Activated CD4-positive, CD25-positive, alpha-beta regulatory T cell treated with anti-CD3 and anti-CD28 coated beads, Interleukin-2, amount 50 U/mL, for 72 hours (primary cell): ENCODE results near the gene FBLN2.

ENCODE experiments used
- DNase-seq: peaks from one replicate; pipeline ENCODE4 v3.0.0; 2021

FBLN2 gene

DNA sequence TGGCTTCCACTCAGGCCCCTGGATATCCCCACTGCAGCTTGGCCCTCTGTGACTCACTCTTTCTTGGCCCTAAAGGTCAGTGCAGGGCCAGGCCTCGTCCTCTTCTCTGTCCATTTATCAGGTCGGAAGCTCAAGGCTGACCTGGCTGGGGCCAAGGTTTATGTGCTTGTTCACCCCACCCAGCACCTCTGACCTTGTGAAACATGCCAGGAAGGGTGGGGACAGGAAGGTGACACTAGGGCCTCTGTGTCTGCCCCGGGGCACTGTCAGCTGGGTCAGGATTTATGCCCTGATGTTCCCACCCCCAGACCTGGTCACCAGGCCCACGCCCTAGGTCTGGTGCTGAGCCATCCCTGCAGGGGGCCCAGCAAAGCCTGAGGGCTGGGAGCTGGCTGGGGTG lies 103.8 kb downstream of the FBLN2 start:
- DNase-seq: no peak

DNA sequence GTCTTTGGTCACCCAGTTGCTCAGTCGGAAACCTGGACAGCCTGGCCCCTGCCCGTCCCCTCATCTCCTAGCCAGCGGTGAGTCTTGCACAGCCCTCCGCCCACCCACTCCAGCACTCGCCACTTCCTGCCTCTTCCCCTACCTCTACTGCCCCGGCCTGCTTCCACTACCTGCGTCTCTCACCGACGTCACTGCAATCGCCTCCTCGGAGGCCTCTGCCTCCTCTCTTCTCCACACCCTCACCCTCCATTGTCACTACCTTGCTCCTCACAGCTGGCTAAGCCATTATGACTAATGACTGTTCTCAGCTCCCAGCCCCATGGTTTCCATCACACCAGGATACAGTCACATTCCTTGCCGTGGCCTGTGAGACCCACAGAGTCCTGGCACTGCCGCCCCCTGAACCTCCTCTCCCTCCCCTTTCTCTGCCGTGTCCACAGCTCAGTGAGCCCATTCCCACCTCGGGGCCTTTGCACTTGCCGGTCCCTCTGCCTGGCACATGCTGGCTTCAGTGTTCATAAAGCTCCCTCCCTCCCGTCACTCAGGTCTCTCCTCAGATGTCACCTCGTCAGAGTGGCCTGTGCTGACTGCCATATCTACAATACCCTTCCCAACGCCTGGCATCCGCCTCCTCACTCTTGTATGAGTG lies 104.8 kb downstream of the FBLN2 start:
- no peak for DNase-seq

DNA sequence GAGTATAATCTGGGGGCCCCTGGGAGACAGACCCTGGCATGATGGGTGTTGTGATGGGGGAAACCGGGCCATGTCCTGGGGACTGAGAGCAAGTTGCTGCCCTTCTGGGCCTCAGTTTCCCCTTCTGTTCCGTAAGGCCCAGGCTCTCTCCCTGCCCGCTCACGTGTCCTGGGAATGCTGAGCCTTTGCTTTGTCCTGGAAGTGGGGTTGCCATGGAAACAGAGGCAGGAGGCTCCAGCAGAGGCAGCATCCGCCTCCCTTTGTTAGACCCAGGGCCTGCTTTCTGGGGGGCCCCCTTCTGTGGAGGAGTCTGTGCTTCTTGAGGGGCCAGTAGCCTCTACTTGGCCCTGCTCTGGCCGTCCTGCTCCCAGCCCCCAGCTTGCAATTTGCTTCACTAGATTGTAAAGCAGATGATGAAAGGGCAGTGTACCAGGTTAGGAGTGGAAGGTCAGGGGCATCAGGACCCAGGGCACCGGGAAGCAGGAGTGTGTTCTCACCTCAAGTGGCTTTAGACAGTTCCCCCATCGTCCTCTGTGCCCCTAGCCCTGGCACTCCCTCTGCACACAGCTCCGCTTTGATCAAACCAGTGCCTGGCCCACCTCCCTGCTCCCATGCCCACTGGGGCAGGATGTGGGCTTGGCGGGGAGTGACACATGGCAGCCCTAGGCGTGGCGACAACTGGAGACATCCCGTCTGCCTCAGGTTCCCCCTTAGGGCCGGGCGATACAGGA lies 105.6 kb downstream of the FBLN2 start:
- DNase-seq: no peak

DNA sequence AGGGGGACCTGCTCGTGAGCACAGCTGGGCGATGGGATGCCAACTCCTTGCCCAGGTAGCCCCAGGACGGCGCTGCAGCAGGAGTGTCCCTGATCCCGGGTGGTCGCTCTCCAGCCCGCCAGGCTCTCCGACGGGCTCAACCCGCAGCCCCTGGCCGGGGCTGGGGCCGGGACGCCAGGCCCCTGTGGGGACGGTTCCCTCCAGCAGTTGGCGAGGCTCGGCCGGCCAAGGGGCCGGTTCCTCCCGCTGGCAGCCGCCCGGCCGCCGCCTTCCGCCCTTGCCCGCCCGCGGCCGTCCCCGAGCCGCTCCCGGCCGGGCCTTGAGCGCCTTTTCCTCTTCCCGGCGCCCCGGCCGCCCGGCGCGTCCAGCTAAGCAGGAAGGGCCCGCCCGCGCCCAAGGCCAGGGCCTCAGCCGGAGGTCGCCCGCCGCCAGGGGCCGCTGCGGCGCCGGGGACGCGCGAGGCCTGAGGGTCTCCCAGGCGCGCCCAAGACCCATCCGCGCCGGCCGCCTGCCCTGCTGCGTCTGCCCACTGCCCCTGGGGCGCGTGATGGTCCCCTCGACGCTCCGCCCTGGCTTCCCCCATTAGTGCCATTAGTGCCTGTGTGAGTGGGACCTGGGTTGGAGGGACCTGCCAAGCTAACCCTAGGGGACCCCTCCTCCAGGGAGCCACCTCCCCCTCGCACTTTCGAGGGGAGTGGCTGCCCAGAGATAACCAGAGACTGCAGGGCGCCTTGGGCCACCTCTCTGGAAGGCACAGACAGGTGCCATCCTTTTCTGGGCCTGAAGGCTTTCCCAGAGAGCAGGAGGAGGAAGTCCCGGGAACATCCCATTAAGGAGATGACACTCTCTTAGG lies 106.4 kb downstream of the FBLN2 start:
- DNase-seq: no peak

DNA sequence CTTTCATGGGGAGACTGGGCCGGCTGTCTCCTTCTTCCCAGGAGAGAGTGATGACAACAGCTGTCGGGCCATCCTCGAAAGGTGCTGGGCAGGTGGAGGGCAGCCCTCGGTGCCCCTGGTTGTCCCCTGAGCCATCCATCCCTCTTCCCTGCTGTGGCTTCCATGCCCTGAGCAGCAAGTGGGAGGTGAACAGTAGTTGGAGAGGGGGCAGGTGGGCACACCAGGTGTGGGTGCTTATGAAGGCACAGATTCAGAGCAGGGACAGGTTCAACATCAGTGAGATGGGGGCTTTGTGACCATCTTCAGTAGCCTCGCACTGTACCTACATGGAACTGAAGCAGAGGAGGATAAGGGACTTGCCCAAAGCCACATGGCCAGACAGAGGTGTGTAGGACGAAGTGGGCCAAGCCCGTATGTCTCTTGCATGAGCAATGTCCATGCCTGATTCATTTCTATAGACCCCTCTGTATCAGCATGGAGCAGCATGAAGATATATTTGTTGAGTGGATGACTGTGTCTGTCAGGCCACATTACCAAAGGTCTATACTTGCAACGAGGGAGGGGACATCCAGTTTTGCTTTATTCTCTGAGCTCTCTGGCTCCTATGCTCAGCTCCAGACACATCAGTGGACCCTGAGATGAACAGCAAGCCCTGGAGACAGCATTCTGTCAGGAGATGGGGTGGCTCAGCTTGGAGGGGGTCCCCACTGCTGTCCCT lies 107.8 kb downstream of the FBLN2 start:
- no peak for DNase-seq

DNA sequence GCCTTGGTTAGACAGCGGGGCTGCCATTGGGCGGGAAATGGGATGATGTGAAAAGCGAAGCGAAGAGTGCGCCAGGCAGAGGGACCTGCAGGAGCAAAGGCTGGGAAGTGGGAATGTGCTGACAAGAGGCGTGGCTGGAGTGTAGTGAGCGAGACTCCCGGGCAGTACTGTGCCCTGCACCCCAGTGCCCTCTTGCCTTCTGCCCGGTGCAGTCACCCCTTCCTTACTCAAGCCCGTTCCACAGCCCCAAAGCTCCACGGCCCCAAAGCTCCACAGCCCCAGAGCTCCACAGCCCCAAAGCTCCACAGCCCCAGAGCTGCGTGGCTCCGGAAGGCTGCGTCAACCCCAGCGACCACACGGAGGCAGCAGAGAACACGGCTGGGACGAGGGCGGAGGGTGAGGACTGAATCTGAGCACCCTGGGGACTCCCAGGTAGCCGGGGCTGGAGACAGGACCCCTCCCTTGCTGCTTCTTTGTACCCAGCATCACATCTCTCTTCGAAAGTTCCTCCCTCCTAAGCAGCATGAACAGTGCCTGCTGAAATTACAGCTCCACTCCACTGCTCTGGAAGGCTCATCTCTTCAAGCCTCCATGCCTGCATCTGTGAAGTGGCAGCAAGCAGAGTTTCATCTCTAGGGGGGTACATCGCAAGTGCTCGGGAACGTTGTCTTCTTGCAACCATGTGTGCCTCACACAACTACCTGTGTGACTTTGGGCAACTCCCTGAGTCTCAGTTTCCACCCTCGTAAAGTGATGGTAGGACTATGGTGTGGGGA lies 108.9 kb downstream of the FBLN2 start:
- peak; percentile 63 for DNase-seq

DNA sequence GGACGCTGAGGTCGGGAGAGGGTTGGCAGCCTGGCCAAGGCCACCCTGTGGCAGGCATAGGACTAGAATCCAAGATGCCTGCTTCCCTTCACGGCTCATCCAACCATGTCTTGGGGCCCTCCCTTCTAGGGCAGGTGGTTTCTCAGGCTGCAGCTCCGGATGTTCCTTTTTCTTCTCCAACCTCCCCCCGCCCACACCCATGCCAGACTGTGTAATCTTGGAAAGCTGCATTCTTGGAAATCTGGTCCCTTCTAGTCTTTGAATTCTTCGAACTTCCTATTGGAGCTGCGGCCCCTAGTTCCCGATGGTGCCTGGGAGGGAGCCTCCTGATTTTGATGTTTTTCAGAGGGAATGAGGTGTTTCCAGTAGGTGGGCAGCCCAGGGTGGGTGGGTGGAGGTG lies 109.8 kb downstream of the FBLN2 start:
- DNase-seq: no peak

DNA sequence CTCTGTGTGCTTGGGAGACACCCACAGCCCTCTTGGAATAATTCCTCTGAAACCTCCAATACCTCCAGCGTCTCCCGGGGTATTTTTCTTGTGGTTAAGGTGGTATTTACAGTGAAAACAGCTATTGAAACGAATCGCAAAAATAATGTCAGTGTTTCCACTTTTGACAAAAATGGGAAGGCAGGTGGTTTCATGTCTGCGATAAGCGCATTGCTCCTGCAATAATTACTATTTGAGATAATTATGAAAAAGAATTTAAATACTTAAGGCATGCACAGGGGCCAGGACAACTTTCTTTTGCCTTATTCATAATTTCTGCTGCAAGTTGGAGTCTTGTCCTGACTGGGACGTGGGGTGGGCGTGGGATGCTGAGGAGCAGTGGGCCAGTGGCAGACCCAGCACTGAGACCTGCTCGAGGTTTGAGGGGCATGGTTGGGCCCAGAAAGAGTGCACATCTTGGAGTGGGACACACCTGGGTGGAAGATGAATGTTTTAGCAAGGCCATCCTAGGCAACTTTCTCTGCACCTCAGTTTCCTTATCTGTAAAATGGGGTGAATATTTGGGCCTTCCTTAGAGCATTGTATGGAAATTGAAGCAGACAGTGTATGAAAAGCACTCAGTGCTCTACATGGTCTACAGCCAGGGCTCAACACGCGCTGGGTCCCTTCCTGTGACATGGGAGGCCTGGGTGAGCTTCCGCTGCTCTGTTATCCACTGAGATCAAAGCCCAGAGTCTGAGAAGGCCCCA lies 110.5 kb downstream of the FBLN2 start:
- no peak for DNase-seq

DNA sequence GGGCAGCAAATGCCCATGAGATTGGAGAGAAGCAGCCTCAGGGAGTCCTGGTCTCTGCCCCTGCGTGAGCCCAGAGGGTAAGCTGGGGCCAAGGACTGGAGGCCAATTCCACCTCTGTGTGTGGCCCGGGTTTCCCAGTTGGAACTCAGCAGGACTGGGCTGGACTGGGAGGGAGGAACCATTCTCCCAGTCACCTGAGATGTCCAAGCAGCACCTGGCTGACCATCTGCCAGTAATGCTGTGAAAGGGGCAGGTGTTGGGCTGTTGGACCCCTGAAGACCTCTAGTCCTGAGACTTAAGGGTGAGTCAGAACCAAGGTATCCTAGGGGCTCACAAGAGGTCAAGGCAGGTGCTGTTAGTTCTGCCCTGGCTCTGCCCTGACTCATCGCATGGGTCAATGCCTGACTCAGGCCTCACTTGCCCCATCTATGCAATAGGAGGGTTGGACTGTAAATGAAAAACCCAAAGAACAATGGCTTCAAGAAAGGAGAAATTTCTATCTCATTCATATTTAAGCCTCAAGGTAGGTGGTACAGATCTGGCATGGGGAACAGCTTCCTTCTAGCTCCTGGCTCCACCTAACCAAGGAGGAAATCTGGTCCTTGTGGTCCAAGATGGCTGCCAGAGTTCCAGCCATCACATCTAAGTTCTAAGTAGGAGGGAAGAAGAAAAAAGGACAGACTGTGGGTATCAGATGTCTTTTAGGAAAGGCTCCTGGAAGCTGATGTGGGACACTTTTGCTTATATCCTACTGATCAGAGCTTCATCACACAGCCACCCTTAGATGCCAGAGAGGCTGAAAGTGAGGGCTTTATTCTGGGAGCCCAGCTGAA lies 111.3 kb downstream of the FBLN2 start:
- DNase-seq: no peak

DNA sequence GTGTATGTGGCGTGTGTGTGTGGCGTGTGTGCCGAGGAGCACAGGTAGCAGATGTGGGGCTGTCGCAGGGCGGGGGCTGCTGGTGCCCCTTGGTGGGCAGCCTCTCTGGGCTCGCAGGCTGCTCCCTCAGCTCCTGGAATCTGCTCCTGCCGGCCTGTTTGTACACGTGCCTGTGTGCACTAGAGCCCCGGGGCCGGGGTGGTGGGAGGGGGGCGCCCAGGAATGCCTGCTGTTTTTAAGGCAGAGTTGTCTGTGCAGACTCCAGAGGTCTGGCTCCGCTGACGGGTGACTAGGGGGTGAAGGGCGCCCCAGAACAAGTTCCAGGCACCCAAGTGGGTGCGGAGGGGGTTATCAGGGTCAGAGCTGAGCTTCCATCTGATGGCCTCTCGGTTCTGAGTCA lies 112.2 kb downstream of the FBLN2 start:
- DNase-seq: no peak

DNA sequence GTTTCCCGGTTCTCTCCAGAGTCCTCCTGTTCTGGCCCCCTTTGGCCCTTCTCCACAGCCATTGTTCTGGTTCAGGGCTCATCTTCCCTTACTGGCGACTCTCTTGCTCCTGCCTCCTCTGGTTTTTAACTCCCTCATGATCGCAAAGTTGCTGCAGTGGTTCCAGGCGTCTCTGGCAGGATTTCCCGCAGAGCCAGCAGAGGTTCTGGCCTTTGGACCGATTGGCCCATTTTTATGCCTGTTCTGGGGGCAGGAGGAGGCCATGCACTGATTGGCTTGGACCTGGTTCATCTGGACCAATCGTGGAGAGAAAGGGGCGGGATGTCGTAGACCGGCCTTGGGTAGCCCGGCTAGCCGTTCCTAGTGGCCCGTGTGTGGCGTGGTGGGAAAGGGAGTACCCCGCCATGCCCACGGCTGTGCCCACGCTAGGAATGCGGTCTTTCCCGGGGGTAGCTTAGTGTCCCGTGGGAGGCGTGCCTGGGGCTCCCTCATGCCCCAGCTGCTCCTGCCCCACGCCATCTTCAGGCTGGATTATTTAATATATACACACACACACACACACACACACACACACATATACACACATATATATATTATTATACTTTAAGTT lies 113.4 kb downstream of the FBLN2 start:
- no peak for DNase-seq

DNA sequence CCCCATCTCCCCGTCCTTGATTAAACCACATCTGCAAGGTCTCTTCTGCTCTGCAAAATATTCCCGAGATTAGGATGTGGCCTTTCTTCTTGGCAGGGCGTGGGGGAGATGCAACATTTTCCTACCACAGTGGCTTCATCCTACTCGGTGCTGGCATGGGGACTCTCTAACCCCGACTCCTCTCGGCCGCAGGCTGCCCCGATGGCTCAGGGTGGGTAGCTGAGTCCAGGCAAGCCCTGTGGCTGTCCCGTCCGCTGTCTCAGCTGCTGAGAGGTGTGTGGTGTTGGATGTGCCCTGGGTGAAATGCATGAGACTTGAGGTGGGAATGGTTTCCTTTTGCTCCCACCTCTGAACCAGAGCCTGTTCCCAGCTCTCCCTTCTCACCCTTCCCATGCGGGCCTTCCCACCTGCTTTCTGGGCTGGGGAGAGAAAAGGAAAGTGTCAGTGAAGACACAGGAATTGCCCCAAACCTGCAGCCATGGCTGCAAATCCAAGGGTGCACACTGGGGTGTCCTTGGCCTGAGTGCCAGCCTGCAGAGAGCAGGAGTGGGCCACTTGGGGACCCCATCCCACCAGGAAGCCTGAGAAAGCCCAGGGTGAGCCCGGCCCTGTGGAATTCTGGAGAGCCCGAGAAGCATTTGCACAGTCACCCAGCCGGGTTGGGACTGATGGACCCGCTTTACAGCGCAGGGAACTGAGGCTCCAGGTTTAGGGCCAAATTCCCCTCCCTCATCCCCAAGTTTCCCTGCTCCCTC lies 115.0 kb downstream of the FBLN2 start:
- no peak for DNase-seq

DNA sequence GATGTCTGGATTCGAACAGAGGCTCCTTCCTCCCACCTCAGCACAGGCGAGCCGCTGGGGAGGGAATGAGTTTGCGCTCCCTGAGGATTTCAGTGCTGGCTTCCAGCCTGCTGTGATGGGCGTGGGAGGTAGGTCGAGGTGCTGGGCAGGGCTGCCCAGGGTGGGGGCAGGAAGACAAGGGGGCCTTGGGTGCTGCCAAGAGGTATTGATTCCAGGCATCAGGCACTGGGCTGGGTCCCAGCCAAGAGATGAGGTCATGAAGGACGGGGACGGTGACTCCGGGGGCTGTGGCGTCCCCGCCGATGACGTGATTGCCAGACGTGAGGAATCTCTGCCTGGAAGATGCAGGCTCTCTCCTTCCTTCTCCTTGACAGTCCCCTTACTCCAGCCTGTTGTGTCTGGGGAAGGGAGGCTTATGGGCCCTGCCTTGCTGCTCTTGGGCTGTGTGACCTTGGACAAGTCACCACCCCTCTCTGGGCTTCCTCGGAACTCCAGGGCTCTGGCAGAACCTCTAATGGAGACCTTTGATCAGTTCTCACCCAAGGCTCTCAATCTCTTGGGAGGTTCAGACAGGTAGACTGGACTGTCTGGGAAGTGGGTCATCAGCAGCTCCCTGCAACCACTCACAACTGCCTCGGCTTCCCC lies 116.8 kb downstream of the FBLN2 start:
- no peak for DNase-seq

DNA sequence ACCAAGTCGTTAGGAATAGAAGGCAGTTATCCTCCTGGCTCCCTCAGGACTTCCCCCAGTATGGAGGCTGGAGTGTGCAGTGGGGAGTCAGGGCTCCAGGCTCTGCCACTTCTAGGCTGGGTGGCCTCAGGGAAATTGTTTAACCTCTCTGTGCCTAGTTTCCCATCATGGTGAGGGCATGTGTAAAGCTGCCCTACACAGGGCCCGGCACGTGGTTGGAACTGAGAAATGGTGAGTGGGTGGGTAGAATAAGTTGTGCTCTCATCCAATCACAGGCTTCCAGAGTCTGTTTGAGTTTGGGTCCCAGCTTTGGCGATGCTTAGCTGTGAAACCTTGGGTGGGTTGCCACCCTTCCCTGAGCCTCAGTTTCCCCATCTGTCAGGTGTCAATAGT lies 117.3 kb downstream of the FBLN2 start:
- no peak for DNase-seq

DNA sequence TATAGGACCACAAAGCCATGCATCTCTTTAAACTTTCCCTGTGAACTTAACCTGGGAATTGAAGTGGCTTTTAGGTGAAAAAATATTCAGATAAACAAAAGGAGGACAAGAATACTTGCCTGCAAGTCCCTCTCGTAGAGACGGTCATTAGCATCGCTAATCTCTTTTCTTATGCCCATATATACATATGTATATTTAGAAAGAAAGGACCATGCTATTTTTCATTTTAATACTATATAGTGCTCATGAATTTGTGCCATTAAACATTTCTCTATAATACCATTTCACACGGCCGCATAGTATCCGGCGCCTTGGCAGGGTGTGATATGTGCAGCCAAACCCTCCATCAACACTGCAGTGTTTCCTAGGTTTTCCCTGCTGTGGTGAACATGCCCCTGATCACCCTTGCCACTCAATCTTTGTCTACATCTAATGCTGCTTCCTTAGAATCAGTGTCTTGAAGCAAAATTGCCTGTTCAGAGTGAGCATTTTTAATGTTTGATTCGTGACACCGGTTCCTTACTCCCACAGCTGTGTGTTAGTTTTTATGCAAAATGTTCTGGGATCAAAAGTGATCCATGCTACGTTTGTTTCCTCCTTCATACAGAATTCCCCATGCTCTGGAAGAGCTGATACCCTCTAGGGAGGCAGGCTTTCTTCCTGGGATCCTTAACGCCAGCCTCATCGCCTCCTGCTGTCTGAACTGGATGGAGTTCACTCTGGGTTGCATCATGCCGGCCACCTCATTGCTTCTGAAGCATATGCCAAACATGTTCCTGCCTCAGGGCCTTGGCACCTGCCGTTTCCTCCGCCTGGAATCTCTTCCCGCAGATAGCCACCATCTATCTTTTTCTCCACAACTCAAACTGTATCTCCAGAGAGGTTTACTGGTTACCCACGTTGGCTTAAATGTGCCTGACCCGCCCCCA lies 118.1 kb downstream of the FBLN2 start:
- no peak for DNase-seq

DNA sequence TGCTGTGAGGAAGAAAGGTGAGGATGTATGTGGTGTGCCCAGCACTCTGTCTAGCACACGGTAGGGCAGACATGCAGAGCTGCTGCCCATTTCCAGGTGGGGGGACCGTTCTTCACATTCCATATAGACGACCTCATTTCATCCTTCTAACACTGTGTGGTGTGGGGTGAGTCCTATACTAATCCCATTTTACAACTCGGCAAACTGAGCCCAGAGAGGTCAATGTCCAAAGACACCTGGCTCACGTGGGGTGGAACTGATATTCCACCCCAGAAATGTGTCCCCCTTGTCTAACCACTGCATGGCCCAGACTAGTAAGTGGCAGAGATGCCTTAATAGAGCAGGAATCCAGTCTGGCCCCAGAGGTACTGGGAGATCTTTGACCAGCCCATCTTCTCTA lies 119.2 kb downstream of the FBLN2 start:
- no peak for DNase-seq

DNA sequence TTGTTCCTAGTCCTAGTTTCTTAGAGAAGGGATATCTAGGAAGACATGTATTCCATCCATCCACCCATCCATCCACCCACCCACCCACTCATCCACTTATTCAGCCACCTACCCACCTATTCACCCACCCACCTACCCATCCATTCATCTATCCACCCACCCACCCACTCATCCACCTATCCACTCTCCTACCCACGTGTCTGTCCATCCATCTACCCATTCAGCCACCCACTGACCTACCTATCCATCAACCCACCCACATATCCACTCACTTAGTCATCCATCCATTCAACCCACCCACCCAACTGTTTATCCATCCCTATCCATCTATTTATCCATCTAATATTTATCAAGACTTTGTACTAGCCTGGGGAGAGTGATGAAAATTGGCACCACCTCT lies 120.5 kb downstream of the FBLN2 start:
- no peak for DNase-seq

DNA sequence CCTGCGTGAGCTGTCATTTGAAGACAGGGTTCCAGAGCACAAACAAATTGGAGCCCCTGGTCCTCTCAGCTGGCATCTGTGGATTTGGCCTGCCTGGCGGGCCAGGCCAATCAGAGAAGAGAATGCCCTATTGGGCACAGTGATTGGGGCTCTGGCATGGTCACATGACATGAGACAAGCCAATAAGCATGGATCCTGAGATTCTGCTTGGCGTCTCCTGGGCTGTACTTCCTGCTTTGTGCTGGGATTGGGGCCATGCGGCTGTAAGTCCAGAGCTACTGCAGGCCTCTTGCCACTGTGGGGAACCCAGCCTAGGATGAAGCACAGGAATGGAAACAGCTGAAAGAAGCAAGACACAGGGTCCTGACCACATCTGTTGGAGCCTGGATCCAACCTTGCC lies 121.4 kb downstream of the FBLN2 start:
- DNase-seq: no peak
